SK-N-SH (cell line): ENCODE data around the gene NSDHL. TPM values are rescaled to one million over a fixed set of nuclear protein-coding genes. Genes with fewer than 3 reads are reported as not detected.
A peak's percentile ranks its signal among the peaks of the same experiment; 100 is the strongest.

Source experiments
- CTCF ChIA-PET: fragments of 300-600, 350-600 bp; formaldehyde crosslinking; extraction: SDS; loops from one replicate; lab custom pipeline; 2021; lab: Yijun Ruan, JAX
- POLR2A ChIA-PET: fragments of 350-600 bp; sonication (Branson Sonifier 250); formaldehyde crosslinking; extraction: SDS; loops from one replicate; lab custom pipeline; 2020; ENCODE audit warnings: antibody characterized with exemption, inconsistent platforms; lab: Yijun Ruan, JAX
- DNase-seq: peaks from one replicate; pipeline ENCODE4 v3.0.0; 2012
- H2AFZ ChIP-seq: fragments of 200-600 bp; sonication (generic); 2 replicates; pipeline ENCODE4 v1.8.1; 2016; ENCODE audit warnings: antibody characterized with exemption, mild to moderate bottlenecking, low read depth
- H3F3A ChIP-seq: fragments of 200-600 bp; sonication (generic); replicated peaks from 2 replicates; pipeline ENCODE3; 2016; ENCODE audit warnings: antibody characterized with exemption, mild to moderate bottlenecking; ENCODE audit not compliant: insufficient read depth
- H3K27ac ChIP-seq, 2 experiments: fragments of 200-500 bp in 1 of 2; fragments of 200-600 bp in 1 of 2; sonication (Bioruptor generic) in 1 of 2; sonication (generic), shearing (Covaris generic) in 1 of 2; 2 replicates each; pipeline versions ENCODE4 v1.5.1 to v1.6.1; 2014 to 2016; ENCODE audit warnings: low read depth in 2 of 2, inconsistent platforms in 1 of 2, low read length in 1 of 2, mild to moderate bottlenecking in 1 of 2, mixed read lengths in 1 of 2
- H3K27me3 ChIP-seq: fragments of 200-600 bp; sonication (generic), shearing (Covaris generic); 2 replicates; pipeline ENCODE4 v1.6.1; 2016; ENCODE audit warnings: mixed run types; ENCODE audit not compliant: insufficient read depth
- H3K36me3 ChIP-seq, 2 experiments: fragments of 200-500 bp in 1 of 2; fragments of 200-600 bp in 1 of 2; sonication (Bioruptor generic) in 1 of 2; sonication (generic) in 1 of 2; replicated peaks in 1 of 2; 2 replicates each; pipeline versions ENCODE3 to v1.5.1; 2014 to 2016; ENCODE audit warnings: low read length in 1 of 2, mild to moderate bottlenecking in 1 of 2; ENCODE audit not compliant: insufficient read depth in 2 of 2, control insufficient read depth in 1 of 2
- H3K4me1 ChIP-seq, 2 experiments: fragments of 200-500 bp in 1 of 2; fragments of 200-600 bp in 1 of 2; sonication (Bioruptor generic) in 1 of 2; sonication (generic), shearing (Covaris generic) in 1 of 2; 2 replicates each; pipeline versions ENCODE4 v1.5.1 to v1.6.1; 2014 to 2016; ENCODE audit warnings: low read depth in 1 of 2, low read length in 1 of 2, mixed run types in 1 of 2; ENCODE audit not compliant: insufficient read depth in 2 of 2, control insufficient read depth in 1 of 2
- H3K4me2 ChIP-seq: fragments of 200-600 bp; sonication (generic), shearing (Covaris generic); 2 replicates; pipeline ENCODE4 v1.6.1; 2017; ENCODE audit warnings: mixed run types
- H3K4me3 ChIP-seq, 2 experiments: fragments of 200-500 bp in 1 of 2; fragments of 200-600 bp in 1 of 2; sonication (Bioruptor generic) in 1 of 2; sonication (generic), shearing (Covaris generic) in 1 of 2; 2 replicates each; pipeline versions ENCODE4 v1.5.1 to v1.8.1; 2014 to 2016; ENCODE audit warnings: low read depth in 2 of 2, inconsistent platforms in 1 of 2, low read length in 1 of 2, mild to moderate bottlenecking in 1 of 2, mixed read lengths in 1 of 2, moderate library complexity in 1 of 2
- H3K79me2 ChIP-seq: fragments of 200-600 bp; sonication (generic); 2 replicates; pipeline ENCODE4 v1.8.1; 2017; ENCODE audit warnings: mild to moderate bottlenecking; ENCODE audit not compliant: insufficient read depth
- H3K9ac ChIP-seq: fragments of 200-600 bp; sonication (generic); 2 replicates; pipeline ENCODE4 v1.6.1; 2017; ENCODE audit warnings: mixed run types
- H3K9me2 ChIP-seq: fragments of 200-600 bp; sonication (generic); 2 replicates; pipeline ENCODE4 v1.6.1; 2017; ENCODE audit warnings: mixed run types
- H3K9me3 ChIP-seq: fragments of 200-600 bp; sonication (generic); 2 replicates; pipeline ENCODE4 v1.6.1; 2017; ENCODE audit warnings: mixed run types, mild to moderate bottlenecking, moderate library complexity
- H4K20me1 ChIP-seq: fragments of 200-600 bp; sonication (generic); 2 replicates; pipeline ENCODE4 v1.6.1; 2017; ENCODE audit warnings: mild to moderate bottlenecking, mixed run types; ENCODE audit not compliant: insufficient read depth
- ELF1 ChIP-seq: IDR thresholded peaks from 2 replicates; pipeline ENCODE4 v1.4.0; 2012
- EZH2phosphoT487 ChIP-seq: fragments of 200-600 bp; sonication (generic); IDR thresholded peaks from 2 replicates; pipeline ENCODE4 v1.6.1; 2017; ENCODE audit warnings: low read depth, mixed run types, mild to moderate bottlenecking, antibody characterized with exemption, moderate library complexity, borderline replicate concordance
- FOXJ3 ChIP-seq: sonication (generic); formaldehyde crosslinking; IDR thresholded peaks from 2 replicates; pipeline ENCODE4 v1.5.1; 2020; ENCODE audit warnings: mild to moderate bottlenecking, missing genetic modification reagents
- GATA2 ChIP-seq: sonication (generic); formaldehyde crosslinking; IDR thresholded peaks from 2 replicates; pipeline ENCODE4 v1.5.0; 2020; ENCODE audit warnings: mild to moderate bottlenecking, missing genetic modification reagents
- IRF3 ChIP-seq: fragments of 150-350 bp; IDR thresholded peaks from 2 replicates; pipeline ENCODE4 v1.6.1; 2016; ENCODE audit warnings: mild to moderate bottlenecking, low read depth, low read length
- JUND ChIP-seq: IDR thresholded peaks from 2 replicates; pipeline ENCODE4 v1.4.0; 2012
- MAX ChIP-seq: IDR thresholded peaks from 2 replicates; pipeline ENCODE4 v1.4.0; 2012; ENCODE audit warnings: low read depth
- MEF2A ChIP-seq: IDR thresholded peaks from 2 replicates; pipeline ENCODE4 v1.4.0; 2012; ENCODE audit warnings: low read depth, borderline replicate concordance
- MXI1 ChIP-seq: IDR thresholded peaks from 2 replicates; pipeline ENCODE4 v1.6.1; 2012; ENCODE audit warnings: mild to moderate bottlenecking, low read depth, low read length, improper control_type of control experiment
- NFIC ChIP-seq: IDR thresholded peaks from 2 replicates; pipeline ENCODE4 v1.4.0; 2012; ENCODE audit warnings: borderline replicate concordance
- NRF1 ChIP-seq: IDR thresholded peaks from 2 replicates; pipeline ENCODE4 v1.6.1; 2012; ENCODE audit warnings: low read depth, mild to moderate bottlenecking, low read length
- POLR2AphosphoS5 ChIP-seq: IDR thresholded peaks from 2 replicates; pipeline ENCODE4 v1.6.1; 2012; ENCODE audit warnings: low read depth, low read length
- RCOR1 ChIP-seq: fragments of 150-350 bp; IDR thresholded peaks from 2 replicates; pipeline ENCODE4 v1.6.1; 2017; ENCODE audit warnings: antibody characterized with exemption, low read length
- SIN3A ChIP-seq: IDR thresholded peaks from 2 replicates; pipeline ENCODE4 v1.6.1; 2012; ENCODE audit warnings: low read depth, mild to moderate bottlenecking, low read length, moderate library complexity, borderline replicate concordance
- TAF1 ChIP-seq: IDR thresholded peaks from 2 replicates; pipeline ENCODE4 v1.6.1; 2012; ENCODE audit warnings: low read depth, mild to moderate bottlenecking, low read length, moderate library complexity, borderline replicate concordance
- TEAD4 ChIP-seq: IDR thresholded peaks from 2 replicates; pipeline ENCODE4 v1.4.0; 2012; ENCODE audit warnings: mild to moderate bottlenecking, borderline replicate concordance; ENCODE audit not compliant: insufficient read depth
- USF1 ChIP-seq: IDR thresholded peaks from 2 replicates; pipeline ENCODE4 v1.4.0; 2012; ENCODE audit warnings: low read depth, borderline replicate concordance
- USF2 ChIP-seq: fragments of 150-350 bp; IDR thresholded peaks from 2 replicates; pipeline ENCODE4 v1.6.1; 2017; ENCODE audit warnings: antibody characterized with exemption, low read length, low read depth, borderline replicate concordance
- YY1 ChIP-seq: IDR thresholded peaks from 2 replicates; pipeline ENCODE4 v1.4.0; 2012; ENCODE audit warnings: low read depth, mild to moderate bottlenecking
- ZBTB33 ChIP-seq: IDR thresholded peaks from 2 replicates; pipeline ENCODE4 v1.4.0; 2012; ENCODE audit warnings: low read depth, borderline replicate concordance
- WGBS: methylation state at CpG from one replicate; pipeline ENCODE4 v1.1.6; 2017; ENCODE audit warnings: low lambda C conversion rate; 5-methylcytosine and 5-hydroxymethylcytosine counted together
- polyA plus RNA-seq, 3 experiments: library from polyadenylated mRNA; depleted of rRNA; stranded (reverse); fragments of >200 nt; gene quantifications; 2 replicates each; pipeline ENCODE4 v1.2.3, GENCODE V29; 2012
- TF ChIP-seq, protein P1 (sequence below): IDR thresholded peaks from 2 replicates; pipeline ENCODE4 v1.6.1; 2012; ENCODE audit warnings: mild to moderate bottlenecking, low read depth, low read length, moderate library complexity

Gene NSDHL
- polyA plus RNA-seq, 1 of the 3 experiments (the other 2 are of a cell fraction): 24.8 TPM

- Histone ChIP-seq H3K27ac (no peak overlapping the region), H3K9ac (no peak overlapping the region), H3K4me2 (no peak overlapping the region), H3K4me3 (no peak overlapping the region), H3K9me3 (no peaks in the 10 kb centered on the region), H3K36me3 (peaks cover 0 to 2% of the 10 kb centered on the region in 2 experiments), H4K20me1 (no peaks in the 10 kb centered on the region), H3F3A (no peaks in the 10 kb centered on the region), H3K9me2 (no peaks in the 10 kb centered on the region), H3K79me2 (no peaks in the 10 kb centered on the region), H2AFZ (no peak overlapping the region), H3K4me1 (peaks cover 0 to 10% of the 10 kb centered on the region in 2 experiments; a peak in 2 of 4 replicates), H3K27me3 (no peaks in the 10 kb centered on the region)
- 55% methylated on average over 3 of the region's 4 CpGs for WGBS
- ChIA-PET POLR2A (no interaction called here), CTCF (interaction anchor here (0.7 to 5.5 kb wide), 5 partner anchors 9 to 178 kb away, joined by 3 to 49 read pairs (median 4); no protein-coding TSS in a partner anchor)
- peak; percentile 69 for TF ChIP-seq FOXJ3 (CRISPR knock-in tag)
- no peak for TF ChIP-seq MAX
- no peak for TF ChIP-seq IRF3
- TF ChIP-seq, protein P1, sequence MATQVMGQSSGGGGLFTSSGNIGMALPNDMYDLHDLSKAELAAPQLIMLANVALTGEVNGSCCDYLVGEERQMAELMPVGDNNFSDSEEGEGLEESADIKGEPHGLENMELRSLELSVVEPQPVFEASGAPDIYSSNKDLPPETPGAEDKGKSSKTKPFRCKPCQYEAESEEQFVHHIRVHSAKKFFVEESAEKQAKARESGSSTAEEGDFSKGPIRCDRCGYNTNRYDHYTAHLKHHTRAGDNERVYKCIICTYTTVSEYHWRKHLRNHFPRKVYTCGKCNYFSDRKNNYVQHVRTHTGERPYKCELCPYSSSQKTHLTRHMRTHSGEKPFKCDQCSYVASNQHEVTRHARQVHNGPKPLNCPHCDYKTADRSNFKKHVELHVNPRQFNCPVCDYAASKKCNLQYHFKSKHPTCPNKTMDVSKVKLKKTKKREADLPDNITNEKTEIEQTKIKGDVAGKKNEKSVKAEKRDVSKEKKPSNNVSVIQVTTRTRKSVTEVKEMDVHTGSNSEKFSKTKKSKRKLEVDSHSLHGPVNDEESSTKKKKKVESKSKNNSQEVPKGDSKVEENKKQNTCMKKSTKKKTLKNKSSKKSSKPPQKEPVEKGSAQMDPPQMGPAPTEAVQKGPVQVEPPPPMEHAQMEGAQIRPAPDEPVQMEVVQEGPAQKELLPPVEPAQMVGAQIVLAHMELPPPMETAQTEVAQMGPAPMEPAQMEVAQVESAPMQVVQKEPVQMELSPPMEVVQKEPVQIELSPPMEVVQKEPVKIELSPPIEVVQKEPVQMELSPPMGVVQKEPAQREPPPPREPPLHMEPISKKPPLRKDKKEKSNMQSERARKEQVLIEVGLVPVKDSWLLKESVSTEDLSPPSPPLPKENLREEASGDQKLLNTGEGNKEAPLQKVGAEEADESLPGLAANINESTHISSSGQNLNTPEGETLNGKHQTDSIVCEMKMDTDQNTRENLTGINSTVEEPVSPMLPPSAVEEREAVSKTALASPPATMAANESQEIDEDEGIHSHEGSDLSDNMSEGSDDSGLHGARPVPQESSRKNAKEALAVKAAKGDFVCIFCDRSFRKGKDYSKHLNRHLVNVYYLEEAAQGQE: no peak
- no peak for TF ChIP-seq MEF2A
- TF ChIP-seq EZH2phosphoT487: no peak
- no peak for TF ChIP-seq SIN3A
- no peak for TF ChIP-seq POLR2AphosphoS5
- TF ChIP-seq JUND: no peak
- peak; percentile 27; the same call in 1 of the 2 replicates for TF ChIP-seq GATA2 (CRISPR knock-in tag)
- TF ChIP-seq RCOR1: no peak
- TF ChIP-seq ZBTB33: no peak
- peak; percentile 44; the same call in 1 of the 2 replicates for TF ChIP-seq MXI1
- no peak for TF ChIP-seq USF1
- TF ChIP-seq NFIC: no peak
- no peak for TF ChIP-seq TAF1
- TF ChIP-seq YY1: no peak
- no peak for TF ChIP-seq TEAD4
- no peak for TF ChIP-seq ELF1
- no peak for TF ChIP-seq NRF1
- TF ChIP-seq USF2: no peak
- peak; percentile 64 for DNase-seq
These were observed 20.5 kb upstream of the NSDHL start for GRCh38 chrX:152810403-152810802.
